Measurements from ENCODE around the gene FOXO4.

FOXO4 gene

DNA sequence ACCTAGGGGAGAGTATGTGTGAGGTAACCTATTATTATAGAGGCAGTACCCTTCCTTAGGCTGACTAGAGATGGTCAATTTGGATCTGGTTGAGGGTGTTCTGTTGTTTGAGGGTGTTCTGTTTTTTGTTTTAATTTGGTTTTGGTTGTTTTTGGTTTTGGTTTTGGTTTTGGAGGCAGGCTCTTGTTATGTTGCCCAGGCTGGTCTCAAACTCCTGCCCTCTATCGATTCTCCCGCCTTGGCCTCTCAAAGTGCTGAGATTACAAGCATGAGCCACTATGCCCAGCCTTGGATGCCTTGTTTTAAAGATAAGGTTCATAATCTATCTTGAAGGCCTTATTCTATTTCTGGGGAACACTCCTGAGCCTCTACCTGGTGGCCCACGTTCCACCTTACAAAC, 10.0 kb downstream of the FOXO4 start:
- TF ChIP-seq NFIC (IDR thresholded peaks at IDR 0.05): no peak
- TF ChIP-seq FOXM1 (IDR thresholded peaks at IDR 0.05; ENCODE audit: borderline replicate concordance, low read depth): no peak
- TF ChIP-seq, protein P1, sequence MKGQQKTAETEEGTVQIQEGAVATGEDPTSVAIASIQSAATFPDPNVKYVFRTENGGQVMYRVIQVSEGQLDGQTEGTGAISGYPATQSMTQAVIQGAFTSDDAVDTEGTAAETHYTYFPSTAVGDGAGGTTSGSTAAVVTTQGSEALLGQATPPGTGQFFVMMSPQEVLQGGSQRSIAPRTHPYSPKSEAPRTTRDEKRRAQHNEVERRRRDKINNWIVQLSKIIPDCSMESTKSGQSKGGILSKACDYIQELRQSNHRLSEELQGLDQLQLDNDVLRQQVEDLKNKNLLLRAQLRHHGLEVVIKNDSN (IDR thresholded peaks at IDR 0.05): no peak
- TF ChIP-seq RAD21 (IDR thresholded peaks at IDR 0.05; ENCODE audit: low read depth): no peak
- no peak for TF ChIP-seq TEAD4 (IDR thresholded peaks at IDR 0.05)
- no peak for TF ChIP-seq ZBTB7A (IDR thresholded peaks at IDR 0.05; ENCODE audit: low read depth)
- TF ChIP-seq CEBPB (IDR thresholded peaks at IDR 0.05): no peak
- TF ChIP-seq EGR1 (IDR thresholded peaks at IDR 0.05): no peak
- no peak for TF ChIP-seq TCF12 (IDR thresholded peaks at IDR 0.05; ENCODE audit: low read depth)
- TF ChIP-seq, protein P2, sequence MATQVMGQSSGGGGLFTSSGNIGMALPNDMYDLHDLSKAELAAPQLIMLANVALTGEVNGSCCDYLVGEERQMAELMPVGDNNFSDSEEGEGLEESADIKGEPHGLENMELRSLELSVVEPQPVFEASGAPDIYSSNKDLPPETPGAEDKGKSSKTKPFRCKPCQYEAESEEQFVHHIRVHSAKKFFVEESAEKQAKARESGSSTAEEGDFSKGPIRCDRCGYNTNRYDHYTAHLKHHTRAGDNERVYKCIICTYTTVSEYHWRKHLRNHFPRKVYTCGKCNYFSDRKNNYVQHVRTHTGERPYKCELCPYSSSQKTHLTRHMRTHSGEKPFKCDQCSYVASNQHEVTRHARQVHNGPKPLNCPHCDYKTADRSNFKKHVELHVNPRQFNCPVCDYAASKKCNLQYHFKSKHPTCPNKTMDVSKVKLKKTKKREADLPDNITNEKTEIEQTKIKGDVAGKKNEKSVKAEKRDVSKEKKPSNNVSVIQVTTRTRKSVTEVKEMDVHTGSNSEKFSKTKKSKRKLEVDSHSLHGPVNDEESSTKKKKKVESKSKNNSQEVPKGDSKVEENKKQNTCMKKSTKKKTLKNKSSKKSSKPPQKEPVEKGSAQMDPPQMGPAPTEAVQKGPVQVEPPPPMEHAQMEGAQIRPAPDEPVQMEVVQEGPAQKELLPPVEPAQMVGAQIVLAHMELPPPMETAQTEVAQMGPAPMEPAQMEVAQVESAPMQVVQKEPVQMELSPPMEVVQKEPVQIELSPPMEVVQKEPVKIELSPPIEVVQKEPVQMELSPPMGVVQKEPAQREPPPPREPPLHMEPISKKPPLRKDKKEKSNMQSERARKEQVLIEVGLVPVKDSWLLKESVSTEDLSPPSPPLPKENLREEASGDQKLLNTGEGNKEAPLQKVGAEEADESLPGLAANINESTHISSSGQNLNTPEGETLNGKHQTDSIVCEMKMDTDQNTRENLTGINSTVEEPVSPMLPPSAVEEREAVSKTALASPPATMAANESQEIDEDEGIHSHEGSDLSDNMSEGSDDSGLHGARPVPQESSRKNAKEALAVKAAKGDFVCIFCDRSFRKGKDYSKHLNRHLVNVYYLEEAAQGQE (IDR thresholded peaks at IDR 0.05; ENCODE audit: low read depth): no peak
- no peak for TF ChIP-seq EP300 (IDR thresholded peaks at IDR 0.05; ENCODE audit: borderline replicate concordance)
- TF ChIP-seq CREB1 (IDR thresholded peaks at IDR 0.05; ENCODE audit: low read depth): no peak

DNA sequence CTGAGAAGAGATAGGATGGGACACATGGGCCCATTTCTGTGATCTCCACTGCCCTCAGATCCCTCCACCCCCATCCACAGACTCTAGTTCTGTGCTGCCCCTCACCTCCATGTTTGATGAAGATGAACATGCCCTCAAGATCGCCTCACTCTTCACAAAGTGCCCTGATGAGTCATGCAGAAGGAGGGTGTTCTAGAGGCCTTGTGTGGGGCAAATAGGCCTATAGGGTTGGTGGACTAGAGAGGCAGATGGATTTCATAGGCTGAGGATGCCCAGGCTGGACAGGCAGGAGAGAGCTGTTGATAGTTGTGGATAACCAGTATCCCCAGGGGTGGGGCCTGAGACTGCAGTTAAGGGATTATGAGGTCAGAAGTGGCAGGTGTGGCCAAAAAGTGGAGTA, 10.8 kb downstream of the FOXO4 start, which contains the start of gene CXorf65:
TSS of gene CXorf65 (minus strand) at position 314 of the 400 bp plus-strand sequence. CDS start at position 130, 184 bp downstream.
- TF ChIP-seq TCF12 (IDR thresholded peaks at IDR 0.05; ENCODE audit: low read depth): no peak
- no peak for TF ChIP-seq EGR1 (IDR thresholded peaks at IDR 0.05)
- no peak for TF ChIP-seq ZBTB7A (IDR thresholded peaks at IDR 0.05; ENCODE audit: low read depth)
- TF ChIP-seq, protein P3, sequence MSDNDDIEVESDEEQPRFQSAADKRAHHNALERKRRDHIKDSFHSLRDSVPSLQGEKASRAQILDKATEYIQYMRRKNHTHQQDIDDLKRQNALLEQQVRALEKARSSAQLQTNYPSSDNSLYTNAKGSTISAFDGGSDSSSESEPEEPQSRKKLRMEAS (IDR thresholded peaks at IDR 0.05): no peak
- no peak for TF ChIP-seq RAD21 (IDR thresholded peaks at IDR 0.05; ENCODE audit: low read depth)
- no peak for TF ChIP-seq CEBPB (IDR thresholded peaks at IDR 0.05)
- TF ChIP-seq, protein P2 (IDR thresholded peaks at IDR 0.05; ENCODE audit: low read depth): no peak

DNA sequence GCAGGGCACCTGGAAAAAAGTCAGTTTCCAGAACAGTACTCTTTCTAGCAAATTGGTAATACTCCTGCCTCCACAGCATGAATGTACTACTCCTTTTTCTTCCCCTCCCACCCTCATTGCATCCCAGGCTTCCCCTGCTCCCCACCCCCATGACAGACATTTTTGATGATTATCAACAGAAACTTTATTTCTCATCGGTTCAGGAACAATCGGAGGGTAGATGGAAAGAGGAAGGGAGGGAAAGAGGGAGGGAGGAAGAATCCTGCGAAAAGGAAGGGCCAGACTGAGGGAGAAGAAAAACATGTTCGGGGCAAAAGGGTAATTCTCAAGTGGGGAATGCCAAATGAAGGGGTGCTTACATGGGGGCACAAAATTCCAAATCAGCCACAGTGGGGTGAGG, 11.6 kb downstream of the FOXO4 start:
- no peak for TF ChIP-seq CREB1 (IDR thresholded peaks at IDR 0.05; ENCODE audit: low read depth)
- TF ChIP-seq, protein P3 (IDR thresholded peaks at IDR 0.05): no peak
- TF ChIP-seq RAD21 (IDR thresholded peaks at IDR 0.05; ENCODE audit: low read depth): no peak
- no peak for TF ChIP-seq EGR1 (IDR thresholded peaks at IDR 0.05)
- no peak for TF ChIP-seq CEBPB (IDR thresholded peaks at IDR 0.05)
- no peak for TF ChIP-seq YY1 (IDR thresholded peaks at IDR 0.05; ENCODE audit: low read depth)
- TF ChIP-seq TCF12 (IDR thresholded peaks at IDR 0.05; ENCODE audit: low read depth): no peak
- TF ChIP-seq, protein P1 (IDR thresholded peaks at IDR 0.05): no peak
- TF ChIP-seq, protein P2 (IDR thresholded peaks at IDR 0.05; ENCODE audit: low read depth): no peak
- no peak for TF ChIP-seq FOXM1 (IDR thresholded peaks at IDR 0.05; ENCODE audit: borderline replicate concordance, low read depth)

DNA sequence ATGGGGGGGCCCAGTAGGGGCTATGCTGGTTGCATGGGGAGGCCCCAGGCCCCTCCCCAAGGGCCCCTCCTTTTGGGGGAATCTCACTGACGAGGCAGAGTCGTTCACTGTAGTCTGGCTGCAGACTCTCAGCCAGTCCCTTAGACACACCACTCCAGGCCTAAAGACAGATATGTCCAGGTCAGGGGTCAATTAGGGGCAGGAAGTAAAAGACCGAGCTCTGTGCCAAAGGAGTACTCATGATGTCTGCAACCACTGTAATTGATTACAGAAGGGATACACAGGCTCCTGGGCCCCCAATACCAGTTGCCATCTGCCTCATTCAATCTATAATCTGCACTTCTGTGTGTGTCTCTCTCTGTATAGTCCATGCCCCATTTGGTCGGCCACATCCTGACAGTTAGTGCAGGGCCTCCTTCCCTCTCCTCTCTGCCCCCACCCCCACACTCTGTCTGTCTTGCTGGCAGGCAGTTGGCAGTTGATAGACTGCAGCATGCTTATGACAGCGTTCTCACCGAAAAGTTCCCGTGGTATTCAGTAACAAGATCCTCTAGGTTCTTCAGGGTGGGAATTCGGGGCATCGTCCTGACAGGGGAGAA, 12.2 kb downstream of the FOXO4 start:
- TF ChIP-seq TEAD4 (IDR thresholded peaks at IDR 0.05): no peak
- TF ChIP-seq TCF12 (IDR thresholded peaks at IDR 0.05; ENCODE audit: low read depth): no peak
- TF ChIP-seq RAD21 (IDR thresholded peaks at IDR 0.05; ENCODE audit: low read depth): no peak

DNA sequence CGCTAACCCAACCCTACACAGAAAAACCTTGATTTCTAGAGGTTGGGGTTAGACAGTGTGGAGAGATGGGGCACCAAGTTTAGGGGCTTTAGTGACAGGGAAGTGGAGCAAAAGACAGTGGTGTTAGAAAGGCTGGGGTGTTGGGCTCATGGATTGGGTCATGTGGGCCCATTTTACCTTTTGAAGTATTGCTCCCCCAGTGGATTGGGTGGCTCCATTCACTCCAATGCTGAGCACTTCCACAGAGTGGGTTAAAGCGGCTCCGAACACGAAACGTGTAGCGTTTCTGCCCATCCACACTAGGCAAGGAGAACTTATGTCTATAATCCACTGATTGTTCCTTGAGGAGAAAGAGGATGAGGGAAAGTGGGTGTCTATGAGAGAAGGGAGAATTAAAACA, 13.4 kb downstream of the FOXO4 start:
- TF ChIP-seq TCF12 (IDR thresholded peaks at IDR 0.05; ENCODE audit: low read depth) (no peak), CEBPB (IDR thresholded peaks at IDR 0.05) (no peak), CREB1 (IDR thresholded peaks at IDR 0.05; ENCODE audit: low read depth) (no peak), EGR1 (IDR thresholded peaks at IDR 0.05) (no peak), YY1 (IDR thresholded peaks at IDR 0.05; ENCODE audit: low read depth) (no peak), NFIC (IDR thresholded peaks at IDR 0.05) (no peak), ZBTB7A (IDR thresholded peaks at IDR 0.05; ENCODE audit: low read depth) (no peak)
- TF ChIP-seq, protein P2 (IDR thresholded peaks at IDR 0.05; ENCODE audit: low read depth): no peak

All from Ishikawa (cell line).